ENCODE results near the gene NBAS.
"Not testable (repeated sequence)": the region's sequence is repeated elsewhere in the genome, so short reads cannot be mapped to it uniquely, and the experiment has no call there.

Gene NBAS

GRCh38 chr2:15520346-15520745 is 40.8 kb downstream of the NBAS start:
- DNase-seq: no peak

DNA sequence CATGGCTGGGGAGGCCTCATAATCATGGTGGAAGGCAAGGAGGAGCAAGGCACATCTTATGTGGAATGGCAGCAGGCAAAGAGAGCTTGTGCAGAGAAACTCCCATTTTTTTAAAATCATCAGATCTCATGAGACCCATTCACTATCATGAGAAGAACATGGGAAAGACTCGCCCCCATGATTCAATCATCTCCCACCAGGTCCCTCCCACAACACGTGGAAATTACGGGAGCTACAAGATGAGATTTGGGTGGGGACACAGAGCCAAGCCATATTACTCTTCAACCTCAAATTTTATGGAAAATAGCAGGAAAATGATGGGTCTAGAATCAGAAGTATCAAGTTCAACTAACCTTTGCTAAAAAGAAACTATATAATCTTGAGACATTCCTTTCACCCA is 42.4 kb downstream of the NBAS start:
- DNase-seq: not testable (repeated sequence)

- no peak for DNase-seq
These were observed 43.3 kb downstream of the NBAS start for GRCh38 chr2:15517793-15518192.

GRCh38 chr2:15511686-15512085 is 49.4 kb downstream of the NBAS start:
- no peak for DNase-seq

- no peak for DNase-seq
These were observed 50.6 kb downstream of the NBAS start for GRCh38 chr2:15510552-15510951.

DNA sequence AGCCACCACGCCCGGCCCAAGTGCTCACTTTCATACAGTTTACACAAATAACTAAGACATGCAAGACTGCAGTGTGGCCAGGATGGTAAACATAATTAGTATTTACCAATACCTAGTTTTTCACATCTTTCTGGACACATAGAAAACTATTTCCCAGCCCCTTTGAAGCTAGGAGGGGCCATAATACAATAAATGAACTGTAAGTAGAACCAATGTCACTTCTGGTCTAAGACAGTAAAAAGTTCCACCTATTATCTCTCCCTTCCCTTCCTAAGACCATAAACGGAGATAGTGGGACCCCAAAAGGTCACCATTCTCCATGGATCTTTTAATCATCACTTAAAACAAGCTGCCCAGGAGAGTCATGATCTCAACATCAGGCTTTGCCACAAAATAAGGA is 51.0 kb downstream of the NBAS start:
- DNase-seq: no peak

DNA sequence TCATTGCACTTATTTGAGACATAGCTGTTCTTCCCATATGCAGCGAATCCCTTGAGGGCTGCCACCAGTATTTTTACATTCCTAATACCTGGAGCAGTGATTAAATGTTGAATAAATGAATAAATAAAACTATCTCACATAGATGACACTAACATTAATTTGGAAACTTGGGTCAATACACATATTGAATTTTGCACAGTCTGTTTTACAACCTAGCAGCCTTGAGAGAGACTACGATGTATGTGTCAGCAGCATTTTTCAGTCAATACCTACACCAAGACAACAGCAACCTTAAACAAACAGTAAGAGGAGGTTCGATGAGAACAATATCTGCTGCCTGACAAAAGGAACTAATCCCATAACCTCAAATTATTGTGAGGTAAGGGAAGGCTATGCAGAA is 53.4 kb downstream of the NBAS start:
- no peak for DNase-seq

DNA sequence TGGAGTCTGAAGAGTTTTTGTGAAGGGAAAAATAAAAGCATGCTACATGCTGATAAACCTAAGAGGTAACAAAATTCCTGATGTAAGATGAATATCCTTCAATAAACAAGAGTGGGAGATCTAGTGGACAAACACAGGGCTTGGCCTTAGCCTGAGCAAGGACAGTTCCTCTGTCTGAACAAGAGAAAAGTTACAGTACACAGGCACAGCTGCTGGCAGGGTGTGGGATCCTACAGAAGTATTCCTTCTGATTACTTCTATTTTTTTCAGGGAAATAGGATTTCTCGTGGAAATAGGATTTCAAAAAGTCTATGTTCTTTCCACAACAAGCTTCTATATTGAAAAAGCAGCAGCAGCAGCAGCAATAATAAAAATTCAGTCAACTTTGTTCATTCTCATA is 54.1 kb downstream of the NBAS start:
- no peak for DNase-seq

- DNase-seq: no peak
These were observed 54.8 kb downstream of the NBAS start for GRCh38 chr2:15506229-15506819.

DNA sequence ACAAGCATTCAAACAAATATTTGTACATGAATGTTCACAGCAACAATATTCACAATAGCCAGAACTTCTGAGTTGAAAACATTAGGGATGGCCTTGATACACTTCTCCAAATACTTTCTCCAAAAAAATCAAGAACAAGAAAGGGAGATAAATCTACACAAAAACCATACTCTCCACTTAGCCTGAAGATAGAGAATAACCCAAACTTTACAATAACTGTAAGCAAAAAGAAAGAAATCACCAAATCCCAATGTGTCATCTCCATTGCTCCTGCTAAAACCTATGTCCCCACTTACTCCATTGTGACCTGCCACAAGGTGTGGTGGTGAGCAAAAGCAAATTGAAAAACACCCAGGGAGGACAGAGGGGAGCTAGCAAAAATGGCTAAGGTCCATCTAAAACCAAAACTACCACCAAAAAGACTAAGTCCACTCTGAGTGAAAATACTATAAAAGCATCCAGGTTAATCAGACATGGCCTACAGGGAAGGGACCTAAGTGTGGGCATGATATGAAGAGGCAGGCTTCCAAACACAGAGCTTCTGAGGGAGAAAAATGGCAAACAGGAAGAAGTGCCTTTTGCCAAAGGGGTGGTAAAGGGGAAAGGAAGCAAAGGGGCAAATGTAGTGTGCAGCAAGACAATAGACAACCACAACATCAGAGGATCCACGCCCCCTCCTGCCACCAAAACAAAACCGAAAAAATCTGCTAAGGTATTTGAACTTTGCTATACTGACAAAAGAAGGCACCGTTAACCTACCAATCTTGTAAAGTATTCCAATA is 56.1 kb downstream of the NBAS start:
- no peak for DNase-seq

DNA sequence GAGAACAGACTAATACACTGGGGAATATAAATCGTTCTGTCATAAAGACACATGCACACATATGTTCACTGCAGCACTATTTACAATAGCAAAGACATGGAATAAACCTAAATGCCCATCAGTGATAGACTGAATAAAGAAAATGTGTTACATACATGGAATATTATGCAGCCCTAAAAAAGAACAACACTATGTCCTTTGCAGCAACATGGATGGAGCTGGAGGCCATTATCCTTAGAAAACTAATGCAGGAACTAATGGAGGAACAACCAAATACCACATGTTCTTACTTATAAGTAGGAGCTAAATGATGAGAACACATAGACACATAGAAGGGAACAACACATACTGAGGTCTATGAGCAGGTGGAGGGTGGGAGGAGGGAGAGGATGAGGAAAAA is 61.9 kb downstream of the NBAS start:
- not testable (repeated sequence) for DNase-seq

DNA sequence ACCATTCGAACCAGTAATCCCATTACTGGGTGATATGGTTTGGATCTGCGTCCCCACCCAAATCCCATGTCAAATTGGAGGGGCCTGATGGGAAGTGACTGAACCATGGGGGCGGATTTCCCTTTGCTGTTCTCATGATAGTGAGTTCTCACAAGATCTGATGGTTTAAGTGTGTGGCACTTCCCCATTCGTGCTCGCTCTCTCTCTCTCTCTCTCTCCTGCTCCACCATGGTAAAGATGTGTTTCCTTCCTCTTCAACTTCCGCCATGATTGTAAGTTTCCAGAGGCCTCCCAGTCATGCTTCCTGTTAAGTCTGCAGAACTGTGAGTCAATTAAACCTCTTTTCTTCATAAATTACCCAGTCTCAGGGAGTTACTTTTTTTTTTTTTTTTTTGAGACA is 62.6 kb downstream of the NBAS start:
- DNase-seq: no peak

DNA sequence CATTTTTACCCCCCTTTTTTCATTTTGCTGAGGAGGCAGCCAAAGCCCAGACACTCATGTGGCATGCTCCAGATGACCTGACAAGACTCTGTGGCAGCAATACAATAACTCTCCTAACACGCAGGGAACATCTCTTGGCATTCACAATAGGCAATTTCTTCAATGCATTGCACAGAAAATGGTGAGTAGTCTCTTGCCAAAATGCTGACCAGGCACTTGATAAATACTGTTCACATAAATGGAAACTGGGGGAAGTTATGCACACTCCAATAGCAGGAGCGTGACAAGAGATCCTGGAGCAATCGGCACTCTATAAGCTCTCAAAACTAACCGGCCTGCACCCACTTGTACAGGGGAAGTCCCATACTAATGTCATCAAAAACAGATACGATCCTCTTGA is 66.3 kb downstream of the NBAS start:
- DNase-seq: no peak

DNA sequence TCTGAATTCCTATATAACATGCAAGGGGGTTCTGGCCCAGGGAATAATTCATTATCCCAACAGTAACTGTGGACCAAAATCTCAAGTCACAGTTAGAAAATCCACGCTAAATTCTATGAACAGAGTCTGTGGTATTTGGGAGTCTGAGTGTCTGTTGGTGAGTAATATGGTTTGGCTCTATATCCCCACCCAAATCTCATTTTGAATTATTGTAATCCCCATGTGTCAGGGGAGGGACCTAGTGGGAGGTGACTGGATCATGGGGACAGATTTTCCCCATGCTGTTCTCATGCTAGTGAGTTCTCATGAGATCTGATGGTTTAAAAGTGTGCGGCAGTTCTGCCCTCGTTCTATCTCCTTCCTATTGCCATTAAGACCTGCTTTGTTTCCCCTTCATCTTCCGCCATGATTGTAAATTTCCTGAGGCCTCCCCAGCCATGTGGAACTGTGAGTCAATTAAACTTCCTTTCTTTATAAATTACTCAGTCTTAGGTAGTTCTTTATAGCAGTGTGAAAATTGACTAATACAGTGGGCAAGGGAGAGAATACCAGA is 68.3 kb downstream of the NBAS start:
- DNase-seq: no peak

DNA sequence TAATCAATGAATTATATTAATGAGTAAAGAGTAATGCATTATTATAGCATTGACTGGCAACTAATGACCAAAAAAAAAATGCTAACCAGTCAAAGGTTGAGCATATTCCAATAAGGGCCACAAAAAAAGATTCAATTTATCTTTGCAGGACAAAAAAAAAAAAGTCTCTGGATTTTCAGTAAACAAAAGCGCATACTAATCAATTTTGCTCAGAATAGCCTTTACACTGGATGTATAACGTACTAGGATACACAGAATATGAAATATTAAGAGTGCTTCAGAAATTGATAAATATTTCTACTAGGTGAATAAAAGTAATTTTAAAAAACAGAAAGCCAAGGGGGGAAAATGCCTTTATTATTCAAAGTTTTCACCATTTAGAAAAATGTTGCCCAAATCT is 74.4 kb downstream of the NBAS start:
- no peak for DNase-seq

DNA sequence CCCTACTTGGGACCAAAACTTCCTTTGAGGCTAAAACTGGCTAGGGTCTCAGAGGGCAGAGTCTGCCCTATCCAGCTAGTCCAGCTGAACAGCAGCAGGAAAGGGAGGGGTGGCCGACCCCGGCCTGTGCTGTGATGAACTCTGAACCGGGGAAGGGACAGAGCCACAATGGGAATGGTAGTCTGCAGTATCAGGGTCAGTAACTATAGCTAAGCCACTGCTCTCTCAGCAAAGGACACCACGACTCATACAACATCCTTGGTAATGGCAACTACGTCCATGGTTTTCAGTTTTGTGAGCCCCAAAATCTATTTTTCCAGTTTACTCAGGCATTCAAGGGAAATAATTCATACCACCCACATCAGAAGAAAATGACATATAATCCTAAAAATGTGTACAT is 75.2 kb downstream of the NBAS start:
- DNase-seq: no peak

GRCh38 chr2:15481000-15481399 is 80.1 kb downstream of the NBAS start:
- DNase-seq: no peak

GRCh38 chr2:15480552-15480951 is 80.6 kb downstream of the NBAS start:
- no peak for DNase-seq

DNA sequence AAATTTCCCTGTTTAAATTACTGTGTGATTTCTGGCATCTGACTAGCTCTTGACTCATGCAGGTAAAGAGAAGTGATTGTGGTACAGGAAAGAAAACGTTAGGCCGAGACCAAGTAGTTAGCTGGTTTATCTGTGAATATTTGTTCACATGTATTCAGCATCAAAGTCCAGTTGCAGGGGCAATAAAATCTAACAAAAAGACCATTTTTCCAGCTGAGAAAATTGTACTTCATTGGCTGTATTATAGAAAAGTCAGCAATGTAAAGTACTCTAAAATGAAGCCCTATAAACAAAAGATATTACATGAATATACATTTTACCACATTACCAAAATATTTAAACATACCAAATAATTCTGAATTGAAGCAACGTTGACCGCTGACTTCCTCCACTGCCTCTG is 88.3 kb downstream of the NBAS start:
- no peak for DNase-seq

GRCh38 chr2:15472133-15472532 is 89.0 kb downstream of the NBAS start:
- no peak for DNase-seq

DNA sequence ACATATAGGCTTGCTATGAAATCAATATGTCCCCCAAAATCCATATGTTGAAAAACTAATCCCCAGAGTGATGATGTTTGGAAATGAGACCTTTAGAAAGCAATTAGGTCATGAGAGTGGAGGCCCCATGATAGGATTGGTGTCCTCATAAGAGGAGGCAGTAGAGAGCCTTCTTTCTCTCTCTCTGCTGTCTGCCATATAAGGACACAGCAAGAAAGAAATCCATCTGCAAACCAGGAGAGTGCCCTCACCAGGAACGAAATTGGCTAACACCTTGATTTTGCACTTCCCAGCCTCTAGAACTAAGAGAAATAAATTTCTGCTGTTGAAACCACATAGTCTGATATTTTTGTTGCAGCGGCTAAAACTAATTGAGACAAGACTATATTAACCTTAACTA is 89.5 kb downstream of the NBAS start:
- DNase-seq: no peak

GRCh38 chr2:15460112-15460620 is 101.0 kb downstream of the NBAS start:
- DNase-seq: no peak

DNA sequence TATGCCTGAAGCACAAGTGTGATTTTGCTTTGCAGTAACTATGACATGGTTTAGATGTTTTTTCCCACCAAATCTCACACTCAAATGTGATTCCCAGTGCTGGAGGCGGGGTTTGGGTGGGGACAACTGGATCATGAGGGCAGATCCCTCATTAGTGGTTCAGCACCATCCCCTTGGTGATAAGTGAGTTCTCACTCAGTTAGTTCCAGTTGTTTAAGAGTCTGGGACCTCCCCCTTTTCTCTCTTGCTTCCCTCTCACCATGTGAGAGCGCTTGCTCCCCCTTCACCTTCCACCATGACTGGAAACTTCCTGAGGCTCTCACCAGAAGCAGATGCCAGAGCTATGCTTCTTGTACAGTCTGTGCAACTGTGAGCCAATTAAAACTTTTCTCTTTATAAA is 102.9 kb downstream of the NBAS start:
- DNase-seq: no peak

- no peak for DNase-seq
These were observed 103.3 kb downstream of the NBAS start for GRCh38 chr2:15457868-15458267.

Measured in CD4-positive, alpha-beta T cell treated with Interleukin-6 for 4 hours (primary cell).